ENCODE measurements around the gene TWIST1. TPM values are rescaled to one million over a fixed set of nuclear protein-coding genes. Genes with fewer than 3 reads are reported as not detected.

TWIST1 gene
- total RNA-seq, 1 donor from 2014 or later: not detected

- H3K4me3 ChIP-seq (ENCODE audit: low read depth, low read length): no peak overlapping the region
- no peak for DNase-seq (ENCODE audit: low read depth)
- no peak for TF ChIP-seq CTCF (conservative IDR thresholded peaks at IDR 0.05; ENCODE audit: low read depth, low read length)
These were observed 22.0 kb downstream of the TWIST1 start for GRCh38 chr7:19095353-19095860.

GRCh38 chr7:19094598-19095352 is 22.7 kb downstream of the TWIST1 start:
- no peak for DNase-seq (ENCODE audit: low read depth)
- H3K4me3 ChIP-seq (ENCODE audit: low read depth, low read length): no peak overlapping the region
- TF ChIP-seq CTCF (conservative IDR thresholded peaks at IDR 0.05; ENCODE audit: low read depth, low read length): no peak

- no peak for DNase-seq (ENCODE audit: low read depth)
- no peak overlapping the region for H3K4me3 ChIP-seq (ENCODE audit: low read depth, low read length)
- no peak for TF ChIP-seq CTCF (conservative IDR thresholded peaks at IDR 0.05; ENCODE audit: low read depth, low read length)
These were observed 23.3 kb downstream of the TWIST1 start for GRCh38 chr7:19094138-19094537.

GRCh38 chr7:19091550-19092200 is 25.8 kb downstream of the TWIST1 start:
- no peak overlapping the region for H3K4me3 ChIP-seq (ENCODE audit: low read depth, low read length)
- no peak for DNase-seq (ENCODE audit: low read depth)
- no peak for TF ChIP-seq CTCF (conservative IDR thresholded peaks at IDR 0.05; ENCODE audit: low read depth, low read length)

GRCh38 chr7:19090526-19090925 is 26.9 kb downstream of the TWIST1 start:
- no peak for DNase-seq (ENCODE audit: low read depth)
- no peak overlapping the region for H3K4me3 ChIP-seq (ENCODE audit: low read depth, low read length)

GRCh38 chr7:19089797-19090196 is 27.6 kb downstream of the TWIST1 start:
- TF ChIP-seq CTCF (conservative IDR thresholded peaks at IDR 0.05; ENCODE audit: low read depth, low read length): no peak
- DNase-seq (ENCODE audit: low read depth): no peak
- H3K4me3 ChIP-seq (ENCODE audit: low read depth, low read length): no peak overlapping the region

More at GRCh38 chr7:19090526-19090925, 26.9 kb downstream of the TWIST1 start:
- TF ChIP-seq CTCF (conservative IDR thresholded peaks at IDR 0.05; ENCODE audit: low read depth, low read length): no peak
